Stimulated activated CD4-positive, alpha-beta T cell treated with anti-CD3 and anti-CD28 coated beads, TNF-alpha, amount 100 ng/mL, for 1 hour (primary cell): ENCODE results near the gene OTUD4.
"Not testable (repeated sequence)": the region's sequence is repeated elsewhere in the genome, so short reads cannot be mapped to it uniquely, and the experiment has no call there.

Experiments used
- DNase-seq, 3 donors: peaks; one replicate each; pipeline ENCODE4 v3.0.0-alpha.2; 2020; ENCODE audit warnings: low read depth in 3 of 3, low spot score in 1 of 3

Gene OTUD4, protein sequence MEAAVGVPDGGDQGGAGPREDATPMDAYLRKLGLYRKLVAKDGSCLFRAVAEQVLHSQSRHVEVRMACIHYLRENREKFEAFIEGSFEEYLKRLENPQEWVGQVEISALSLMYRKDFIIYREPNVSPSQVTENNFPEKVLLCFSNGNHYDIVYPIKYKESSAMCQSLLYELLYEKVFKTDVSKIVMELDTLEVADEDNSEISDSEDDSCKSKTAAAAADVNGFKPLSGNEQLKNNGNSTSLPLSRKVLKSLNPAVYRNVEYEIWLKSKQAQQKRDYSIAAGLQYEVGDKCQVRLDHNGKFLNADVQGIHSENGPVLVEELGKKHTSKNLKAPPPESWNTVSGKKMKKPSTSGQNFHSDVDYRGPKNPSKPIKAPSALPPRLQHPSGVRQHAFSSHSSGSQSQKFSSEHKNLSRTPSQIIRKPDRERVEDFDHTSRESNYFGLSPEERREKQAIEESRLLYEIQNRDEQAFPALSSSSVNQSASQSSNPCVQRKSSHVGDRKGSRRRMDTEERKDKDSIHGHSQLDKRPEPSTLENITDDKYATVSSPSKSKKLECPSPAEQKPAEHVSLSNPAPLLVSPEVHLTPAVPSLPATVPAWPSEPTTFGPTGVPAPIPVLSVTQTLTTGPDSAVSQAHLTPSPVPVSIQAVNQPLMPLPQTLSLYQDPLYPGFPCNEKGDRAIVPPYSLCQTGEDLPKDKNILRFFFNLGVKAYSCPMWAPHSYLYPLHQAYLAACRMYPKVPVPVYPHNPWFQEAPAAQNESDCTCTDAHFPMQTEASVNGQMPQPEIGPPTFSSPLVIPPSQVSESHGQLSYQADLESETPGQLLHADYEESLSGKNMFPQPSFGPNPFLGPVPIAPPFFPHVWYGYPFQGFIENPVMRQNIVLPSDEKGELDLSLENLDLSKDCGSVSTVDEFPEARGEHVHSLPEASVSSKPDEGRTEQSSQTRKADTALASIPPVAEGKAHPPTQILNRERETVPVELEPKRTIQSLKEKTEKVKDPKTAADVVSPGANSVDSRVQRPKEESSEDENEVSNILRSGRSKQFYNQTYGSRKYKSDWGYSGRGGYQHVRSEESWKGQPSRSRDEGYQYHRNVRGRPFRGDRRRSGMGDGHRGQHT

DNA sequence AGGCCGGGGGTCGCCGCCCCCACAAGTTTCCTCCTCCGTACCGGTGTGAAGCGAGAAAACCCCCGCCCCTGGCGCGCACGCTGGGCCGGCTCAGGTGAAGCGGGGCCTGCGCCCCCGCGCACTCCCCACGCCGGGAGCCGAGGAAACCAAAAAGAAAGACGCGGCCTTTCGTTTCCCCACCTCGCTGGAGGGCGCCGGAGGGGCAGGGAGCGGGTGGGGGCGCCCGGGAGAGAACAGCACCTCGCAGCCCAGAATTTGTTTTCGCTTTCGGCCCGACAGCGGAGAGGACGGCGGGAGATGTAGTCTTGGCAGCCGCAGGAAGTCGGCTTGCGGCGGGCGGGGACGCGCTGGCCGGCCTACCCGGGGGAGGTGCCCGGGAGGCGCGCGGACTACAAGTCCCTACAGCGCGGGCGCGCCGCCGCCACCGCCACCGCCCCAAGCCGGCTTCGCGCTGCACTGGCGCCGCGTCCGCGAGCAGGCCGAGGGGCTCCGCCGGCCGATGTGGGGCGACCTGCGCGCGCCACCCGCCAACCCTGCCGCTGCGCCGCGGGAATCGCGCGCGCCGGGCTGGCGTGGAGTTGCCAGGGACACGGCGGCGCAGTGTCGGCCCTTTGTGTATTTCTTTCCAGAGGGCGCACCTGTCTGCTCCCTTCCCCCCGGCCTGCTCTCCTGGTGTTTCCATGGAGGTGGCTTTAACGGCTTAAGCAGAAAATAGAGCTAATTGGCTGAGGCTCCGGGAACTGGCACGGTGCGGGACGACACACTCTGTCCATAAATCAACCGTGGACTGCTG lies at the start of gene OTUD4:
TSS of gene OTUD4 (minus strand) at position 292 of the 793 bp plus-strand sequence. CDS start 616 bp downstream, outside the sequence.
- peak; percentile 84 to 91 (median 87) for DNase-seq

DNA sequence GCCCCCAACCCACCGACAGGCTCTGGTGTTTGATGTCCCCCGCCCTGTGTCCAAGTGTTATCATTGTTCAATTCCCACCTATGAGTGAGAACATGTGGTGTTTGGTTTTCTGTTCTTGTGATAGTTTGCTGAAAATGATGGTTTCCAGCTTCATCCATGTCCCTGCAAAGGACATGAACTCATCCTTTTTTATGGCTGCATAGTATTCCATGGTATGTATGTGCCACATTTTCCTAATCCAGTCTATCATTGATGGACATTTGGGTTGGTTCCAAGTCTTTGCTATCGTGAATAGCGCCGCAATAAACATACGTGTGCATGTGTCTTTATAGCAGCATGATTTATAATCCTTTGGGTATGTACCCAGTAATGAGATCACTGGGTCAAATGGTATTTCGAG lies 42.8 kb upstream of the OTUD4 start:
- DNase-seq = not testable (repeated sequence)

DNA sequence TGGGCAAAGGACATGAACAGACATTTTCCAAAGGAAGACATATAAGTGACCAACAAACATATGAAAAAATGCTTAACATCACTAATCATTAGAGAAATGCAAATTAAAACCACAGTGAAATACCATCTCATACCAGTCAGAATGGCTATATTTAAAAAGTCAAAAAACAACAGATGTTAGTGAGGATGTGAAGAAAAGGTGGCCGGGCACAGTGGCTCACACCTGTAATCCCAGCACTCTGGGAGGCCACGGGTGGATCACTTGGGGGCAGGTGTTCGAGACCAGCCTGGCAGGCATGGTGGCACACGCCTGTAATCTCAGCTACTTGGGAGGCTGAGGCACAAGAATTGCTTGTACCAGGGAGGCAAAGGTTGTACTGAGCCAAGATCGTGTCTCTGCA lies 41.1 kb upstream of the OTUD4 start:
- DNase-seq = not testable (repeated sequence)

DNA sequence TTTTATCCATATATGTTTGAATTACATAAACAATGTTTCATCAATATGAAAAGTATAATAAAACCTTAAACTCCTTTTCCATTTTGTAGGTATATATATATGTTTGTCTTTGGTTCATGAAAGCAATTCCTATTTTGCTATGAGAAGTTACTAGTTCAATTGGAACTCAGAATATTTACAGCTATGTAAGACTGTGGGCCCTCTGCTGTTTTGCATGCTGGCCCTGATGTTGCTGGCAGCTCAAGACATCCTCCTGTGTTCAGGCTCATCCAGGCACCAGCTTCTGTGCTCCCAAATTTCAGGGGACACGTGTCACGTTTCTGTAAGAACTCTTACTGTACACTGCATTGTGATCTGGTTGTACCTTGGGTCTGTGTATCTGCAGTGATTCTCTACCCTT lies 38.7 kb upstream of the OTUD4 start:
- DNase-seq = no peak

DNA sequence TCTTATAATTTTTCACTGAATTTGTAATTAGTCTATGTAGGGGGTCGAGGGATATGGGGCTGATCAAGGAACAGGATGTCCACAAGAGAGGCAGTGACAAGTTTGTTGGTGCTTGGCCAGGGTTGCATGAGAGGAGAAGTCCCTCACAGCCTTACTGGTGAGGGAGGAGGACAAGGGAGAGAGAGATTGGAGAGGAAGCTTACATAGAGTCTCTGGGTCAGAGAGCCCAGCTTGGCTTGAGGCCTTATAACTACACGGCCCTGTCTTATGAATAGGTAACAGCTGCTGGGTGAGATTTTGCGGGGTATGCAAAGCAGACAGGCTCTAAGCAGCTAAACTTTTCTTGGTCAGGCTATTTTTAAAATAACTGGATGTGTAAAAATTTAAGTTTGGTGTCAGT lies 37.9 kb upstream of the OTUD4 start:
- no peak for DNase-seq

DNA sequence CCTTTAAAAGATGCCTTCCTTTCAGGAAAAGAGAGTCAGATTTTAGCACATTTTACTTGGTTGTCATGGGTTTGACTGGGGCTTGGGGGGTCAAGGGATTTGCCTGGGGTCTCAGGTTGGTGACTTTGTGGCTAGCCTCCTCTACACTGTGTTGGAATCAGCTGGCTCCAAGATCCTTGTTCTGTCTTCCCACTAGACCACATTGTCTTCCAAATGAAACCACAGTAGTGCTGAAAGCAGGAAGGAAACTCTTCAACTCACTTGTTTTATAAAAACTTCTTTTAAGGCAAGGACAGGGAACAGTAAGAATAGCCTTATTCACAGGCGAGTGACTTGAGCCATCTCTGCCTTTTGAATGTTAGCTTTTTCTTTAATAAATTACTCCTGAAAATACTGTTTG lies 37.0 kb upstream of the OTUD4 start:
- DNase-seq = no peak

DNA sequence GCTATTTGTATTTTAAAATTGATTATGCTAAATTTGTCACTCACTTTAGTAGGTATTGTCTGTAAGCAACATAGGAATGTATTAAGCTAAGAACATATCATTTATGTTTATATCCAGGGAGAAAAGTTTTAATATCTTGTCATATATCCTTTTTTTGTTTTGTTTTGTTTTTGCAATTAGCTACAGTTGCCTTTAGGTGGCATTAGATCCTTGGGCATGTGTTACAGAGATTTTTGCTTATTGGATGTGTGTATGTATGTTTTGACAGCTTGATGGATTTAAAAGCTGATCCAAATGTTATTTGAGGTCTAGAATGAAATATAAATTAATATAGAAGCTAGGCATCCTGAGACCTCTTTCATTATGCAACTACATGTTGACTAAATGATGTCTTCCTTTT lies 36.1 kb upstream of the OTUD4 start:
- DNase-seq = no peak

DNA sequence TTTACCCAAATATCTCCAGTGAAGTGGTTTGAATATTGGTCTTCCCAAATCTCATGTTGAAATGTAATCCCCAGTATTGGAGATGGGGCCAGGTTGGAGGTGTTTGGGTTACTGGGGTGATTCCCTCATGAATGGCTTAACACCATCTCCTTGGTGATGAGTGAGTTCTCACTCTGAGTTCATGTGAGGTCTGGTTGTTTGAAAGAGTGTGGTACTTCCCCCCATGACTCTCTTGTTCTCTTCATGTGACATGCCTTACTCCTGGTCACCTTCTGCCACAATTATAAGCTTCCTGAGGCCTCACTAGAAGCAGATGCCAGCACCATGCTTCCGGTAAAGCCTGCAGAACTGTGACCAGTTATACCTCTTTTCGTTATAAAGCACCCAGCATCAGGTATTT lies 32.9 kb upstream of the OTUD4 start:
- DNase-seq = no peak

DNA sequence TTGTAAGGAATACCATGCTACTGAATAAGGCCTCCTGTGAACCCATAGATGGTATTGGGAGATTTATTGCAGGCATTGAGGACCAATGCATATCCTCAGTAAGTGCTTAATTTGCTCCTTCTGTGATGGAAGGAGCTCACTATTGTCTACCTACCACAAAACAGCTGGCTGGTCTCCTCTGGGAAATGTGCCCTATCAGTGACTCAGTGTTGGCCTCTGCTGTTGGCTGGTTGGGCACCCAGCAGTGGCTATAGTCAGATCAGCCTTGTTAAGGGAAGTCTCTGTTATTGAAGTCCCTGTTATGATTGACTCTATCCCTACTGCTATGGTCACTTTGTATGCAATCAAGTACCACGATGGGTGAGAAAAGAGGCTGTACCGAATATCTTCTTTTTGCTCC lies 27.5 kb upstream of the OTUD4 start:
- no peak for DNase-seq

DNA sequence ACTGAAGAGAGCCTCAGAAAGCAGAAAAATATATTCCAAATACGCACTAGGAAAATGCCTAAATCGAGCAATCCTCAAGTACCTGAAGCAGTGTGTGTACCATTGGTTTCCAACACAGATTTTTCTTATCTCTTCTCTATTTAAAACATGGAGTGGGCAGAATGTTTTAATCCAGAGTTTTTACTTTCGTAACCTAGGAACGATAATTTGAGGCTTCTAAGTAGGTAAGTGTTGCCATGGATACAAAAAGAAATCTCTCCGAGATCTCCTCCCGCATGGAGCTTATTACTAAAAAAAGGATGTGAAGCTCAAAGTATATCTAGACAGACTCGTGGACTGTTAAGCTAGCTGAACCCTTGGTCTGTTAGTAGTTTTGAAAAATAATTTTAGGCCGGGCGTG lies 23.0 kb upstream of the OTUD4 start:
- no peak for DNase-seq

DNA sequence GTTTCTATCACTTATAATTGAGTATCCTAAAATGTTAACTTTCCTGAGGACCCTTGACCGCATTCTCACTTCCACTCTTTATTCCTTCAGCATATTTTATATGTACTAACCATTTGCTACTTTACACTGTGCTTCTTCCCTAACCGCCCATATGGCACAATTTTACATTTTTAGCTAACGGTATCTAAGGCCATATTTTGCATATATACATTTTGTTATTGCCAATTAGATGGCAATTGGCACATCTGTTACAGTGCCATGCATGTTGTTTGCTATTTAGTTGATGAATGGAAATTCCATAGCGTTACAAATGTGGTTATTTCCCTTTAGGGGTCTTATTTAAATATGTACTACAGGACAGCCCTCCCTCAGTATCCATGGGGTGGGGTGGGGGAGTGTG lies 20.0 kb upstream of the OTUD4 start:
- no peak for DNase-seq

DNA sequence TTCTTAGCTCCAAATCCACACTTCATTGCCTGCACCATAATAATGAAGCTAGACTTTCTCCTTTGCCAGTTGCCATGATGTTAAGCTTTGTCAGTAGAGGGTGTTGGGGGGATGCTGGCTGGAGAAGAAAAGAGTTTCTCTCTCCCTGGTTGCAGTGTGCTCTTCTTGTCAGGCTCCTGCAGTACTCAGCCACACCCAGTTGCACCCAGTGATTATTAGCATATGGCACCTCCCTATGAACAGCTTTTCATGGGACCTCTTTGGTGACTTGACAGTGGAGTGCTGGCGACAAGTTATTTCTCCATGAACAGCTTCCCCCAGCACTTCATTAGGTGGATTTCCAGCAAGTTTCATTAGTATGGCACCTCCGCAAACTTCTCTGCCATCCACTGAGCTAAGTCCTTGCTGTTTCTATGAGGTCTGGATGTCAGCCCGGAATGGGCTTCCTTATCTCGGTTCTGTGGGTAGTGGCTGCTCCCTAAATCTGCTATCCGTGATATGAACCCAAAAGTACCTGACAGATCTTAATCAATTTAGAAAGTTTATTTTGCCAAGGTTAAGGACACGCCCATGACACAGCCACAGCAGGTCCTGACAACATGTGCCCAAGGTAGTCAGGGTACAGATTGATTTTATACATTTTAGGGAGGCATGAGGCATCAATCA lies 18.8 kb upstream of the OTUD4 start:
- DNase-seq = no peak

DNA sequence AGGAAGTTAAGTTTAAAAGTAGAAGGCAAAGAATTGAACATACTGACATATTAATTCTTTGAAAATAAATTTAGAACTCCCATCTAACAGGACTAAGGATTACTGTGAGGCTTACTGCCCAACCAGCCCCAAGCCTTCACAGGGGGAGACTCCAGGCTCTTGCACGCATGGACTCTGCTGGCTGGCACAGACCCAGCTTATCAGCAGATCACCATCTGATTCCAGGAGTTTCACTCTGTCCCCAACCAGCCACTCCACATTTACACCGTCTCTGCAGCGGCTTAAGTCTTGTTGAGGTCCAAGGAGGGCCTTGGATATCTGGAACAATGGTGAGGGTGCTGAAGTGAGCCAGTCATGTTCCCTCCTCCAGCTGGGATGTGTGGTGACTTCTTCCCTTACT lies 16.4 kb upstream of the OTUD4 start:
- no peak for DNase-seq

DNA sequence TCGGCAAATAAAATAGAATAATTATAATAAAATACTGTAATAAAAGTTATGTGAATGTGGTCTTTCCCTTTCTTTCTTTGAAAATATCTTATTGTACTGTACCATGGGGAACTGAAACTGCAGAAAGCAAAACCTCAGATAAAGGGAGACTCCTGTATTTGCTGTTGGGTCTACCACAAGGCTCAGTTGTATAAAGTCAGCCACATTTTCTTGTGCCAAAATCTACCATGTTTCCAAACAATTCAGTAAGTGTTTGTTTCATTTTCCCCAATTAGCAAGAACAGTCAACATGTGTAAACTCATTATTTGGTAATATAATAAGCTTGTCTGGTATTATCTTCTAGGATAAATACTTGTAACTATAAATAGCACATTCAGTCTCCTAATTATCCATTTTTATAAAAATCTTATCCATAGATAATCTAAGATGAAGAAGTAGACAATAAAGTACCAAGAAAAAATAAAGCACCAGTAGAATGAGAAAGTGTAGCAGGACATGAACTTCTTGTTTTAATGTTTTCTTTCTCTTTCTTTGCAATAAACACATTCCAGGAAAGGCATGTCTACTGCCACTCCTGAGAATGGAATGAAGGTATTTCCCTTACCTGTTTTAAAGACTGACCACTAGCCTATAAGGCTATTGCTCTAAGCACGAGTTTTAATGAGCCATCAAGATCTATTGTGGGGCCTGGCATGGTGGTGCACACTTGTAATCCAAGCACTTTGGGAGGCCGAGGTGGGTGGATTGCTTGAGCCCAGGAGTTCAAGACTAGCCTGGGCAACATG lies 15.0 kb upstream of the OTUD4 start:
- DNase-seq = no peak

DNA sequence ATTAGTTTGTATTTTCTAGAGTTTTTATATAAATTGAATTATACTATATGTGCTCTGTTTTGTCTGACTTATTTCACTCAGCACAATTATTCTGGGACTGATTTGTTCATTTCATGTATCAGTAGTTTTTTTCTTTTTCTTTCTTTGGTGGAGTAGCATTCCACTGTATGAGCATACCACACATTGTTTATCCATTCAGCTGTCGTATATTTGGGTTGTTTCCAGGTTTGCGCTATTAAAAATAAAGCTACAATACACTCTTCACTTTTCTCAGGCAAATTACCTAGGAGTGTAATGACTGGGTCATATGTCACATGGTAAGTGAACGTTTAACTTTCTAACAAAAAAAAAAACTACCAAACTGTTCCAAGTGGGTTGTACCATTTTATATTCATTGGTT lies 9.6 kb upstream of the OTUD4 start:
- no peak for DNase-seq

DNA sequence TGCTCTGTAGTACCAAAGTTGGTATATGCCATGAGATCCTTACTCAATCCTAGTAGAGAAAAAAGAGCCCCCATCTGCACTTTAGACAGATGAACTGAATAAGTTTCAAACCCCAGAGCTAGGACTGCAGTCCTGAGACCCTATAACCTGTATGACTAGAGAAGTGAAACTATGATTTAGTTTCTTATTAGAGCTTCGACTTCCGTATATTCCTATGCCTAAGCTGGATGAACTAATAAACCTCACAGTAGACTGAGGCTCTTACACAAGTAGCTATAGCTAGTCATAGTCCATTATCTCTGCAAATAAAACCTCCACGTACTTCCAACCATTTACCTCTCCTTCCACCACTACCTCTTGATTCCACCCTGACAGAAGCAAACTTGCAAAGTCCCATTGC lies 6.3 kb upstream of the OTUD4 start:
- no peak for DNase-seq

DNA sequence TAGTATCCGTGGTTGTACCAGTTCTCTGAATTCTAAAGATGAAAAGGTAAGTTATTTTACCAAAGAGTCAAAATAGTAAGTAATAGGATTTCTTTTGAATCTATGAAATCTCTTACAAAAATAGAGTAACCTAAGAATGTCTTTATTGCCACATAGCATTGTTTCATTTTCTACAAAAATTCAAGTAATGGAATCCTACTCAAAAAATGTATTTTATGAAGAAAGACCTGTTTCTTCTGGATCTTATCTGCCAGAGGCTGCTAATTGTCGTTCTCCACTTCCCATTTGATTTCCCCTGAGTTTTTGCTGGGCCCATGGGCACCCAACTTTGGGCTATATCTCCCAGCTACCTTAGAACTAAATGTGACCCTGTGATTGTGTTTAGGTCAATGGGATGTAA lies 3.2 kb upstream of the OTUD4 start:
- DNase-seq = no peak

DNA sequence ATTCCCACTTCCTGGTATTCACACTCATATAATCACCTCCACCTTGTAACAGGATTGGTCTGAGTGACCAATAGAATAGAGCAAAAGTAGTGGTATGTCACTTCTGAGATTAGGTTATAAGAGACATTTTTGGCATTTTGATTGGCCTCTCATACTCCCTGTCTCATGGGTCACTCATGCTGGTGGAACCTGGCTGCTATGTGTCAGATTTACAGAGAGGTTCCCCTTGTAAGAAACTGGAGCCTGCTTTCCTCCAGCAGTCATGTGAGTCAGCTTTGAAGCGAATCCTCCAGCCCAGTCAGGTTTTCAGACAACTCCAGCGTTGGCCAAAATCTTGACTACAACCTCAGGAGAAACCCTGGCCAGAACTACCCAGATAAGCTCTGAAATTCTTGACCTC lies 2.6 kb upstream of the OTUD4 start:
- no peak for DNase-seq

DNA sequence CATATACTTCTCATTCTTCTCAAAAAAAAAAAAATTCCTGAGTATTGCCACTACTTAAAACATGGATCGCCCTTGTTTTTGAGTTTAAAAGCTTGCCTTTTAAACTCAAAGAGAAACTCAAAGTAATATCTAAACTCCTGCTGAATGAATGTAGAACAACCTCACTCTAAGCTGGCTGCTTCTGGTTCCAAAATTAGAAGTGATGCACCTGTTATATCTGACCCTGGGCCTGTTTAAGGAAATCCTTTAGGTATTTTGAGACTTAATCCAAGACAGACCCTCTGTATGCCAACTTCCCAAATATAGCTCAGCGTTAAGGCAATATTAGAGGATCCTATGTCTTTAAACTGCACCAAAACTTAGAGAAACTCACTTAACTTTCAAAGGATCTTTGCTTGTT lies 1.8 kb upstream of the OTUD4 start:
- no peak for DNase-seq

DNA sequence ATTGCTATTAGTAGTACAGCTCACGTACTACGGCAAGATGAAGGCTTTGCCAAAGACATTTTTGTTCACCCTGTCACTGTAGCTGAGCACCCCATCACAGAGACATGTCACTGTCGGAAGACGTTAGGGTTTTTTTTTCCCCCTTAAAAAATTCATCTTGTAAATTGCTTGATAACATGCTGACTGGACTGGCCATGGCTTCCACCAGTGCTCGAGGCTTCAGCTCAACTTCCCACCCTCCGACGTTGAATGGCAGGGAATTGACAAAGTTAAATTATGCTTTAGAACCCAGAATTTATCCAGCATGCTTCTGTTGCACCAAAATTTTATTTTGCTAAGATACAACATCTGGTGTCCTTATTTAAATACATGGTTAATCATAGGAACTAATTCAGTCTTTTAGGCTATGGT lies 707 bp upstream of the OTUD4 start:
- no peak for DNase-seq
